Kidney glomerular epithelial cell (primary cell): ENCODE results near the gene MKS1.
A peak's percentile ranks its signal among the peaks of the same experiment; 100 is the strongest.

Experiments
- DNase-seq: peaks from one replicate; lab custom pipeline; 2025; lab: John Stamatoyannopoulos, UW

MKS1 gene

GRCh38 chr17:58200024-58200633, 18.9 kb downstream of the MKS1 start:
- DNase-seq: peak; percentile 30

- DNase-seq: no peak
These were observed 22.4 kb downstream of the MKS1 start for GRCh38 chr17:58196610-58197009.

GRCh38 chr17:58195518-58196123, 23.4 kb downstream of the MKS1 start:
- no peak for DNase-seq

- no peak for DNase-seq
These were observed 25.3 kb downstream of the MKS1 start for GRCh38 chr17:58193641-58194255.

- no peak for DNase-seq
These were observed 26.4 kb downstream of the MKS1 start, which contains the start of gene EPX for GRCh38 chr17:58192612-58193011. TSS of gene EPX (plus strand) at chr17:58192726. CDS start at chr17:58192847, 121 bp downstream.

- no peak for DNase-seq
These were observed 27.7 kb downstream of the MKS1 start for GRCh38 chr17:58191241-58191896.

GRCh38 chr17:58189436-58190146, 29.5 kb downstream of the MKS1 start:
- no peak for DNase-seq

GRCh38 chr17:58187675-58188074, 31.4 kb downstream of the MKS1 start:
- no peak for DNase-seq

- no peak for DNase-seq
These were observed 32.0 kb downstream of the MKS1 start for GRCh38 chr17:58187063-58187462.

- no peak for DNase-seq
These were observed 32.5 kb downstream of the MKS1 start for GRCh38 chr17:58186591-58186990.

GRCh38 chr17:58184986-58185761, 33.9 kb downstream of the MKS1 start:
- no peak for DNase-seq

GRCh38 chr17:58184308-58184985, 34.6 kb downstream of the MKS1 start:
- DNase-seq: no peak

- no peak for DNase-seq
These were observed 35.5 kb downstream of the MKS1 start for GRCh38 chr17:58183514-58183913.

GRCh38 chr17:58181796-58182195, 37.3 kb downstream of the MKS1 start:
- DNase-seq: no peak

- DNase-seq: no peak
These were observed 42.9 kb downstream of the MKS1 start for GRCh38 chr17:58176200-58176599.

GRCh38 chr17:58174871-58175270, 44.2 kb downstream of the MKS1 start:
- DNase-seq: no peak

- DNase-seq: no peak
These were observed 46.5 kb downstream of the MKS1 start for GRCh38 chr17:58172369-58173071.

GRCh38 chr17:58170622-58171021, 48.4 kb downstream of the MKS1 start:
- DNase-seq: no peak

- DNase-seq: no peak
These were observed 52.4 kb downstream of the MKS1 start, which contains the start of gene OR4D2 for GRCh38 chr17:58166682-58167081. TSS of gene OR4D2 (plus strand) at chr17:58166982. CDS start at chr17:58169656, 2,674 bp downstream.

- no peak for DNase-seq
These were observed 53.1 kb downstream of the MKS1 start for GRCh38 chr17:58165981-58166380.
